ENCODE measurements around the gene SMYD3.

Gene SMYD3

DNA sequence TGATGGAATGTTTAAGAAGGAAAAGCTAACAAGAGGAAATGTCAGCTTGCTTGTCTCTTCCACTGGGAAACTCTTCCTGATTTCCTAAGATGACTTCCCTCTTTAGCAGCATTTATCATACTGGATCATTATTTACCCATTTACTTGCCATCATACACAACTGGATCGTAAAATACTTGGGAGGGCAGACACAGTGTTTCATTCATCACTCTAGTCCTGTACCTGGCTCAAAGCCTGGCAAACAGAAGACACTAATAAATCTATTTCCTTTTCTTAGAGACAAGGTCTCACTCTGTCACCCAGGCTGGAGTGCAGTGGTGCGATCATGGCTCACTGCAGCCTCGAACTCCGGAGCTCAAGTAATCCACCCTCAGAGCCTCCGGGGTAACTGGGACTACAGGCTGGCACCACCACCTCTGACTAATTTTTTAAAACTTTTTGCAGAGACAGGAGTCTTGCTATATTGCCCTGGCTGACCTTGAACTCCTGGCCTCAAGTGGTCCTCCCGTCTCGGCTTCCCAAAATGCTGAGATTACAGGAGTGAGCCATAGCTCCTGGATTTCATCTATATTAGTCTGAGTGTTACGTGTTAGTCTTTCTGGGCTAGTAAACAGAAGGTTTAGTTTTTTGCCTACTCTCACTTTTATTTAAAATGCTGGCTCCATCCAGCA lies 574.6 kb downstream of the SMYD3 start:
- no peaks in the 10 kb centered on the region for H4K20me1 ChIP-seq (ENCODE audit: insufficient read depth, low read length)
- H3K9me3 ChIP-seq (replicated peaks; ENCODE audit: insufficient read depth, low read length) = no peaks in the 10 kb centered on the region
- H3K27ac ChIP-seq (ENCODE audit: low read length) = no peak overlapping the region
- H3K4me2 ChIP-seq (ENCODE audit: low read depth, low read length) = no peak overlapping the region
- DNase-seq = no peak
- H3K79me2 ChIP-seq (ENCODE audit: low read length) = no peaks in the 10 kb centered on the region
- H3F3A ChIP-seq (ENCODE audit: insufficient read depth, low read length) = no peaks in the 10 kb centered on the region
- no peak overlapping the region for H3K9ac ChIP-seq (ENCODE audit: low read length)
- H3K4me1 ChIP-seq (ENCODE audit: low read length) = no peaks in the 10 kb centered on the region
- TF ChIP-seq EZH2 (optimal IDR thresholded peaks at IDR 0.05; ENCODE audit: low read depth, low read length) = no peak
- TF ChIP-seq, protein P1, sequence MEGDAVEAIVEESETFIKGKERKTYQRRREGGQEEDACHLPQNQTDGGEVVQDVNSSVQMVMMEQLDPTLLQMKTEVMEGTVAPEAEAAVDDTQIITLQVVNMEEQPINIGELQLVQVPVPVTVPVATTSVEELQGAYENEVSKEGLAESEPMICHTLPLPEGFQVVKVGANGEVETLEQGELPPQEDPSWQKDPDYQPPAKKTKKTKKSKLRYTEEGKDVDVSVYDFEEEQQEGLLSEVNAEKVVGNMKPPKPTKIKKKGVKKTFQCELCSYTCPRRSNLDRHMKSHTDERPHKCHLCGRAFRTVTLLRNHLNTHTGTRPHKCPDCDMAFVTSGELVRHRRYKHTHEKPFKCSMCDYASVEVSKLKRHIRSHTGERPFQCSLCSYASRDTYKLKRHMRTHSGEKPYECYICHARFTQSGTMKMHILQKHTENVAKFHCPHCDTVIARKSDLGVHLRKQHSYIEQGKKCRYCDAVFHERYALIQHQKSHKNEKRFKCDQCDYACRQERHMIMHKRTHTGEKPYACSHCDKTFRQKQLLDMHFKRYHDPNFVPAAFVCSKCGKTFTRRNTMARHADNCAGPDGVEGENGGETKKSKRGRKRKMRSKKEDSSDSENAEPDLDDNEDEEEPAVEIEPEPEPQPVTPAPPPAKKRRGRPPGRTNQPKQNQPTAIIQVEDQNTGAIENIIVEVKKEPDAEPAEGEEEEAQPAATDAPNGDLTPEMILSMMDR (IDR thresholded peaks at IDR 0.05; ENCODE audit: low read length) = no peak
- no peak for TF ChIP-seq EZH2phosphoT487 (IDR thresholded peaks at IDR 0.05; ENCODE audit: low read length)
- no peaks in the 10 kb centered on the region for H3K9me2 ChIP-seq (replicated peaks; ENCODE audit: insufficient read depth, low read length)
- H2AFZ ChIP-seq (ENCODE audit: low read length) = no peak overlapping the region
- H3K36me3 ChIP-seq (replicated peaks; ENCODE audit: insufficient read depth, low read length) = no peaks in the 10 kb centered on the region
- H3K4me3 ChIP-seq (ENCODE audit: low read length) = no peak overlapping the region
- H3K27me3 ChIP-seq (replicated peaks; ENCODE audit: insufficient read depth, low read length) = no peaks in the 10 kb centered on the region

DNA sequence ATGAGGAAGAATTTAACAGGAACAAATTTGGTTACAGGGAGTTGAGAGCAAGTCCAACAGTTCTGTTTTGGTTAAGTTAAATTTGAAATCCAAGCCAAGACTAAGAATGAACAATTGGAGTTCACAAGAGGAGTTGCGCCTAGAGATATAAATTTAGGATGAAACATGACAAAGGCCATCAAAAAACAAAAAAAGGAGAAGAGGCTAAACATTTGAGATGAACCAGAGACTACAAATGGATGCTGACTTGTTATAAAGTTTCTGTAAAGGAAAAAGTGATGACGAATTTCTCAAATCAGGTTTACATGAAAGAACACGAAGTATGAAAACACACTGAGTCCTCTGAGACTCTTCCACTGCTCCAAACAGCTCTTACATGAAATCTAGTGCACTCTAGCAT lies 575.6 kb downstream of the SMYD3 start:
- H2AFZ ChIP-seq (ENCODE audit: low read length) = no peak overlapping the region
- H3K4me3 ChIP-seq (ENCODE audit: low read length) = no peak overlapping the region
- no peaks in the 10 kb centered on the region for H3K27me3 ChIP-seq (replicated peaks; ENCODE audit: insufficient read depth, low read length)
- no peaks in the 10 kb centered on the region for H3K4me1 ChIP-seq (ENCODE audit: low read length)
- no peak overlapping the region for H3K4me2 ChIP-seq (ENCODE audit: low read depth, low read length)
- H3K9ac ChIP-seq (ENCODE audit: low read length) = no peak overlapping the region
- no peak for DNase-seq
- H3K79me2 ChIP-seq (ENCODE audit: low read length) = no peaks in the 10 kb centered on the region
- no peaks in the 10 kb centered on the region for H3K9me3 ChIP-seq (replicated peaks; ENCODE audit: insufficient read depth, low read length)
- no peaks in the 10 kb centered on the region for H4K20me1 ChIP-seq (ENCODE audit: insufficient read depth, low read length)
- TF ChIP-seq EZH2phosphoT487 (IDR thresholded peaks at IDR 0.05; ENCODE audit: low read length) = no peak
- TF ChIP-seq EZH2 (optimal IDR thresholded peaks at IDR 0.05; ENCODE audit: low read depth, low read length) = no peak
- TF ChIP-seq, protein P1 (IDR thresholded peaks at IDR 0.05; ENCODE audit: low read length) = no peak
- no peaks in the 10 kb centered on the region for H3K9me2 ChIP-seq (replicated peaks; ENCODE audit: insufficient read depth, low read length)
- H3K36me3 ChIP-seq (replicated peaks; ENCODE audit: insufficient read depth, low read length) = no peaks in the 10 kb centered on the region
- no peaks in the 10 kb centered on the region for H3F3A ChIP-seq (ENCODE audit: insufficient read depth, low read length)
- H3K27ac ChIP-seq (ENCODE audit: low read length) = no peak overlapping the region

DNA sequence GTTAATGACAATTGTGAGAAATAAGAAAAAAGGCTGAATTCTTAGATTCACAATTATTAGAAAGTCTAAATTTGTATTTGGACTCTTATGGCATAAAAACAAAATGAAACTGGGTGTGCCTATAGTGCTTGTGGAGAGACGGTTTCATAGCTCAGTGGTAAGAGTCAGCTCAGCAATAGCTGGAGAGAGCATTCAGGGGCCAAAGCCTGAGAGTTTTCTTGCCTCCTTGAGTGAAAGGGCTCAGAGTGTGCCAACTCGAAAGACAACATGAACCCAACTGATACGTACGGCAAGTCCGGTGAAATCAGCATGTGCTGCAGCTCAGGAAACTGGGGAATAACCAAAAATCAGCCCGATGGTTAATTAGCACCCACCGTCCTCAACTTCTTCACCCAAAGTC lies 577.9 kb downstream of the SMYD3 start:
- H3K4me3 ChIP-seq (ENCODE audit: low read length) = no peak overlapping the region
- H3F3A ChIP-seq (ENCODE audit: insufficient read depth, low read length) = no peaks in the 10 kb centered on the region
- no peaks in the 10 kb centered on the region for H3K27me3 ChIP-seq (replicated peaks; ENCODE audit: insufficient read depth, low read length)
- no peaks in the 10 kb centered on the region for H3K79me2 ChIP-seq (ENCODE audit: low read length)
- no peaks in the 10 kb centered on the region for H3K4me1 ChIP-seq (ENCODE audit: low read length)
- H3K9me3 ChIP-seq (replicated peaks; ENCODE audit: insufficient read depth, low read length) = no peaks in the 10 kb centered on the region
- no peaks in the 10 kb centered on the region for H3K36me3 ChIP-seq (replicated peaks; ENCODE audit: insufficient read depth, low read length)
- TF ChIP-seq, protein P1 (IDR thresholded peaks at IDR 0.05; ENCODE audit: low read length) = no peak
- TF ChIP-seq EZH2 (optimal IDR thresholded peaks at IDR 0.05; ENCODE audit: low read depth, low read length) (no peak), EZH2phosphoT487 (IDR thresholded peaks at IDR 0.05; ENCODE audit: low read length) (no peak)
- DNase-seq = no peak
- H4K20me1 ChIP-seq (ENCODE audit: insufficient read depth, low read length) = no peaks in the 10 kb centered on the region
- H3K4me2 ChIP-seq (ENCODE audit: low read depth, low read length) = no peak overlapping the region
- no peak overlapping the region for H2AFZ ChIP-seq (ENCODE audit: low read length)
- no peak overlapping the region for H3K9ac ChIP-seq (ENCODE audit: low read length)
- no peak overlapping the region for H3K27ac ChIP-seq (ENCODE audit: low read length)
- no peaks in the 10 kb centered on the region for H3K9me2 ChIP-seq (replicated peaks; ENCODE audit: insufficient read depth, low read length)
